Calu3 (cell line): ENCODE results near the gene PRPF8. TPM values are rescaled to one million over a fixed set of nuclear protein-coding genes. Genes with fewer than 3 reads are reported as not detected.

Source experiments
- BruUV-seq: library from RNA; stranded (reverse); fragments of 400-500 nt; replicated peaks from 2 replicates; lab custom pipeline; 2021; lab: Mats Ljungman, UMichigan
- CTCF ChIA-PET: fragments of 300-600 bp; sonication (Branson Sonifier 250); formaldehyde crosslinking; loops from one replicate; lab custom pipeline; 2022; ENCODE audit warnings: antibody characterized with exemption; lab: Charles Lee
- DNase-seq: peaks from one replicate; pipeline ENCODE4 v3.0.0; 2022
- H3K27ac Mint-ChIP-seq: one replicate; pipeline ENCODE4 v1.8.0; 2022; ENCODE audit warnings: mixed read lengths; ENCODE audit not compliant: unreplicated experiment
- H3K27me3 Mint-ChIP-seq: one replicate; pipeline ENCODE4 v1.8.0; 2022; ENCODE audit warnings: mixed read lengths; ENCODE audit not compliant: unreplicated experiment
- H3K36me3 Mint-ChIP-seq: one replicate; pipeline ENCODE4 v1.8.0; 2022; ENCODE audit warnings: mild to moderate bottlenecking, moderate library complexity, mixed read lengths; ENCODE audit not compliant: insufficient read depth, unreplicated experiment
- H3K4me1 Mint-ChIP-seq: one replicate; pipeline ENCODE4 v1.8.0; 2022; ENCODE audit warnings: mild to moderate bottlenecking, low read depth, mixed read lengths; ENCODE audit not compliant: unreplicated experiment
- H3K4me3 Mint-ChIP-seq: one replicate; pipeline ENCODE4 v1.8.0; 2022; ENCODE audit warnings: mild to moderate bottlenecking, low read depth, moderate library complexity, mixed read lengths; ENCODE audit not compliant: unreplicated experiment
- H3K9me3 Mint-ChIP-seq: one replicate; pipeline ENCODE4 v1.8.0; 2022; ENCODE audit warnings: low read depth, mixed read lengths; ENCODE audit not compliant: unreplicated experiment
- CTCF ChIP-seq: fragments of 200-600 bp; IDR thresholded peaks from one replicate; pipeline ENCODE4 v1.8.0; 2022; ENCODE audit warnings: antibody characterized with exemption; ENCODE audit not compliant: unreplicated experiment
- intact Hi-C: fragments of 100-400 bp; cut with micrococcal nuclease; formaldehyde crosslinking; loops from one replicate; pipeline ENCODE4 v1.10.0; 2022; ENCODE audit not compliant: unreplicated experiment
- total RNA-seq: library from RNA; stranded (reverse); gene quantifications from 2 replicates; pipeline ENCODE4 v1.2.3, GENCODE V29; 2022

Gene PRPF8
- total RNA-seq, 1 experiment from 2014 or later, result 206 TPM

GRCh38 chr17:1731194-1731506, 46.5 kb upstream of the PRPF8 start:
- CTCF ChIA-PET, result interaction anchor here (0.6 kb wide), 1 partner anchor 34 kb away, joined by 3 read pairs; no protein-coding TSS in a partner anchor
- Mint-ChIP-seq H3K27ac (no peak overlapping the region), H3K27me3 (no peaks in the 10 kb centered on the region), H3K4me3 (no peak overlapping the region), H3K9me3 (no peaks in the 10 kb centered on the region), H3K4me1 (no peaks in the 10 kb centered on the region), H3K36me3 (no peaks in the 10 kb centered on the region)
- no peak for DNase-seq
- intact Hi-C loops, result no loop called here
- no peak for TF ChIP-seq CTCF
- no TSS peak for BruUV-seq

GRCh38 chr17:1730326-1731193, 45.9 kb upstream of the PRPF8 start:
- no peak overlapping the region for H3K27ac Mint-ChIP-seq
- intact Hi-C loops, result no loop called here
- no peaks in the 10 kb centered on the region for H3K9me3 Mint-ChIP-seq
- BruUV-seq, result no TSS peak
- TF ChIP-seq CTCF, result no peak
- no peaks in the 10 kb centered on the region for H3K4me1 Mint-ChIP-seq
- H3K27me3 Mint-ChIP-seq, result no peaks in the 10 kb centered on the region
- CTCF ChIA-PET, result interaction anchor here (0.6 kb wide), 1 partner anchor 35 kb away, joined by 3 read pairs; no protein-coding TSS in a partner anchor
- no peak overlapping the region for H3K4me3 Mint-ChIP-seq
- peaks cover under 1% of the 10 kb centered on the region for H3K36me3 Mint-ChIP-seq
- no peak for DNase-seq

- no peak for TF ChIP-seq CTCF
- Mint-ChIP-seq H3K27me3 (no peaks in the 10 kb centered on the region), H3K4me3 (no peak overlapping the region), H3K36me3 (peaks cover 6% of the 10 kb centered on the region), H3K27ac (no peak overlapping the region), H3K4me1 (no peaks in the 10 kb centered on the region), H3K9me3 (no peaks in the 10 kb centered on the region)
- intact Hi-C loops, result no loop called here
- CTCF ChIA-PET, result no interaction called here
- BruUV-seq, result no TSS peak
- no peak for DNase-seq
Observed at GRCh38 chr17:1729966-1730325, 45.3 kb upstream of the PRPF8 start.

- intact Hi-C loops, result no loop called here
- no peaks in the 10 kb centered on the region for H3K27me3 Mint-ChIP-seq
- H3K27ac Mint-ChIP-seq, result no peak overlapping the region
- no peak for TF ChIP-seq CTCF
- no peak overlapping the region for H3K4me3 Mint-ChIP-seq
- H3K4me1 Mint-ChIP-seq, result no peaks in the 10 kb centered on the region
- H3K36me3 Mint-ChIP-seq, result peaks cover 14% of the 10 kb centered on the region
- H3K9me3 Mint-ChIP-seq, result no peaks in the 10 kb centered on the region
- DNase-seq, result no peak
- CTCF ChIA-PET, result no interaction called here
- BruUV-seq, result no TSS peak
Observed at GRCh38 chr17:1727876-1728630, 43.4 kb upstream of the PRPF8 start.
